ENCODE data around the gene SEBOX. TPM values are rescaled to one million over a fixed set of nuclear protein-coding genes. Genes with fewer than 3 reads are reported as not detected.

SEBOX gene
- total RNA-seq, 4 donors from 2014 or later: not detected

GRCh38 chr17:28402224-28402630 is 37.2 kb upstream of the SEBOX start:
- TF ChIP-seq CTCF (IDR thresholded peaks at IDR 0.05) (no peak), POLR2A (IDR thresholded peaks at IDR 0.05) (no peak)
- intact Hi-C loops (cut with DNase I; ENCODE audit: low total_unique reads): no loop called here
- DNase-seq (ENCODE audit: low spot score in 2 of 2): no peak
- H3K4me3 ChIP-seq (ENCODE audit: low read depth, poor library complexity, severe bottlenecking): no peak overlapping the region
- WGBS, 2 donors: 39 to 49% methylated on average over 3 of the region's 3 CpGs

DNA sequence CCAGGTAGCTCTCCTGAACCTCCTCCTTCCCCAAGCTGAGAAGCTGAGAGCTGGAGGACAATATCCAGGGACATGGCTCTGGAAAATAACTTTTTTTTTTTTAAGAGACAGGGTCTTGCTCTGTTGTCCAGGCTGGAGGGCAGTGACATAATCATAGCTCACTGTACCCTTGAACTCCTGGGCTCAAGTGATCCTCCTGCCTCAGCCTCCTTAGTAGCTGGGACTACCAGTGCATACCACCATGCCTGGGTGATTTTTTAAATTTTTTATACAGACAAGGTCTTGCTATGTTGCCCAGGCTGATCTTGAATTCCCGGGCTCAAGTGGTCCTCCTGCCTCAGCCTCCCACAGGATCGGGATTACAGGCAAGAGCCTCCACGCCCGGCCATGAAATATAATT is 34.8 kb upstream of the SEBOX start:
- intact Hi-C loops (cut with DNase I; ENCODE audit: low total_unique reads): no loop called here
- WGBS, 2 donors: 89 to 94% methylated on average over 4 of the region's 4 CpGs
- H3K4me3 ChIP-seq (ENCODE audit: low read depth, poor library complexity, severe bottlenecking): no peak overlapping the region
- TF ChIP-seq CTCF (IDR thresholded peaks at IDR 0.05): no peak
- no peak for TF ChIP-seq POLR2A (IDR thresholded peaks at IDR 0.05)
- no peak for DNase-seq (ENCODE audit: low spot score in 2 of 2)

- TF ChIP-seq POLR2A (IDR thresholded peaks at IDR 0.05): no peak
- no peak for TF ChIP-seq CTCF (IDR thresholded peaks at IDR 0.05)
- intact Hi-C loops (cut with DNase I; ENCODE audit: low total_unique reads): no loop called here
- WGBS, 2 donors: 71 to 80% methylated on average over 5 to 6 of the region's 6 CpGs
- DNase-seq (ENCODE audit: low spot score in 2 of 2): no peak
- H3K4me3 ChIP-seq (ENCODE audit: low read depth, poor library complexity, severe bottlenecking): no peak overlapping the region
Observed at GRCh38 chr17:28398280-28398981, 33.4 kb upstream of the SEBOX start.

- DNase-seq (ENCODE audit: low spot score in 2 of 2): no peak
- intact Hi-C loops (cut with DNase I; ENCODE audit: low total_unique reads): no loop called here
- no peak overlapping the region for H3K4me3 ChIP-seq (ENCODE audit: low read depth, poor library complexity, severe bottlenecking)
- no peak for TF ChIP-seq CTCF (IDR thresholded peaks at IDR 0.05)
- no peak for TF ChIP-seq POLR2A (IDR thresholded peaks at IDR 0.05)
- 75 to 77% methylated on average over 7 of the region's 7 CpGs for WGBS, 2 donors
Observed at GRCh38 chr17:28397687-28398279, 32.8 kb upstream of the SEBOX start.

DNA sequence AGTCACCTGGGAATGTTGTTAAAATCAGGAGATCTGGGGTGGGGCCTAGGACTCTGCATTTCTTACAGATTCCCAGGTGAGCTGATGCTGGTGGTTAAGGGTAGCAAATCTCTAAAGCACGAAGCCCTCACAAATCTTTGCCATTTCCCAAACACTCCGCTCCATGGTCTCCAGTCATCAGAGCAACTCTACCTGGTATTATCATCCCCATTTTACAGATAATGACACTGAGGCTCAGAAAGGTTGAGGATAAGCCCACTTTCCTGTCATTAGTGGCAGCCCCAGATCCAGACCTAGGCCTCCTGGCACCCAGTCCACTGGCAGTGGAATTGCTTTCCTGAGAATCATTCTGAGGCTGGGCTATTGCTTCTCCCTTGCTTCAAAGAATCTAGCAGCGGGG is 32.3 kb upstream of the SEBOX start:
- intact Hi-C loops (cut with DNase I; ENCODE audit: low total_unique reads): no loop called here
- no peak overlapping the region for H3K4me3 ChIP-seq (ENCODE audit: low read depth, poor library complexity, severe bottlenecking)
- no peak for TF ChIP-seq POLR2A (IDR thresholded peaks at IDR 0.05)
- TF ChIP-seq CTCF (IDR thresholded peaks at IDR 0.05): no peak
- DNase-seq (ENCODE audit: low spot score in 2 of 2): no peak
- 96 to 98% methylated on average over 2 to 3 of the region's 3 CpGs for WGBS, 2 donors
